IPS-15b (cell line): ENCODE data around the gene OSGIN1.

Experiments
- H3K27me3 ChIP-seq: one replicate; pipeline ENCODE4 v1.6.1; 2013; ENCODE audit warnings: low read length; ENCODE audit not compliant: control insufficient read depth, insufficient read depth
- H3K36me3 ChIP-seq: one replicate; pipeline ENCODE4 v1.6.1; 2013; ENCODE audit warnings: low read length; ENCODE audit not compliant: control insufficient read depth, insufficient read depth
- H3K4me1 ChIP-seq: one replicate; pipeline ENCODE4 v1.6.1; 2013; ENCODE audit warnings: mild to moderate bottlenecking, low read length; ENCODE audit not compliant: control insufficient read depth, insufficient read depth
- H3K4me3 ChIP-seq: one replicate; pipeline ENCODE4 v1.5.1; 2013; ENCODE audit warnings: low read depth, low read length
- H3K9ac ChIP-seq: one replicate; pipeline ENCODE4 v1.6.1; 2013; ENCODE audit warnings: low read depth, mild to moderate bottlenecking, low read length
- H3K9me3 ChIP-seq: one replicate; pipeline ENCODE4 v1.6.1; 2013; ENCODE audit warnings: mild to moderate bottlenecking, low read length; ENCODE audit not compliant: control insufficient read depth, insufficient read depth

Gene OSGIN1

GRCh38 chr16:83990492-83990891 is 37.5 kb downstream of the OSGIN1 start:
- H3K36me3 ChIP-seq, result no peaks in the 10 kb centered on the region
- H3K9ac ChIP-seq, result no peak overlapping the region
- no peaks in the 10 kb centered on the region for H3K27me3 ChIP-seq
- no peak overlapping the region for H3K4me3 ChIP-seq
- H3K4me1 ChIP-seq, result no peaks in the 10 kb centered on the region
- H3K9me3 ChIP-seq, result no peaks in the 10 kb centered on the region

GRCh38 chr16:83992624-83993023 is 39.6 kb downstream of the OSGIN1 start:
- H3K4me3 ChIP-seq, result no peak overlapping the region
- no peaks in the 10 kb centered on the region for H3K4me1 ChIP-seq
- H3K36me3 ChIP-seq, result no peaks in the 10 kb centered on the region
- no peak overlapping the region for H3K9ac ChIP-seq
- no peaks in the 10 kb centered on the region for H3K9me3 ChIP-seq
- H3K27me3 ChIP-seq, result no peaks in the 10 kb centered on the region

- no peak overlapping the region for H3K4me3 ChIP-seq
- no peaks in the 10 kb centered on the region for H3K4me1 ChIP-seq
- H3K36me3 ChIP-seq, result no peaks in the 10 kb centered on the region
- H3K27me3 ChIP-seq, result no peaks in the 10 kb centered on the region
- no peaks in the 10 kb centered on the region for H3K9me3 ChIP-seq
- no peak overlapping the region for H3K9ac ChIP-seq
Observed at GRCh38 chr16:83994087-83994486, 41.0 kb downstream of the OSGIN1 start.

- Histone ChIP-seq H3K36me3 (no peaks in the 10 kb centered on the region), H3K4me3 (no peak overlapping the region), H3K9me3 (no peaks in the 10 kb centered on the region), H3K4me1 (no peaks in the 10 kb centered on the region), H3K27me3 (no peaks in the 10 kb centered on the region), H3K9ac (no peak overlapping the region)
Observed at GRCh38 chr16:83994703-83995102, 41.7 kb downstream of the OSGIN1 start.

- Histone ChIP-seq H3K36me3 (no peaks in the 10 kb centered on the region), H3K27me3 (no peaks in the 10 kb centered on the region), H3K4me3 (no peak overlapping the region), H3K9me3 (no peaks in the 10 kb centered on the region), H3K9ac (no peak overlapping the region), H3K4me1 (no peaks in the 10 kb centered on the region)
Observed at GRCh38 chr16:83995754-83996153, 42.7 kb downstream of the OSGIN1 start.

GRCh38 chr16:83996481-83997252 is 43.6 kb downstream of the OSGIN1 start:
- H3K36me3 ChIP-seq, result no peaks in the 10 kb centered on the region
- no peaks in the 10 kb centered on the region for H3K9me3 ChIP-seq
- H3K4me3 ChIP-seq, result no peak overlapping the region
- H3K27me3 ChIP-seq, result no peaks in the 10 kb centered on the region
- H3K4me1 ChIP-seq, result no peaks in the 10 kb centered on the region
- no peak overlapping the region for H3K9ac ChIP-seq

GRCh38 chr16:83998091-83998490 is 45.1 kb downstream of the OSGIN1 start:
- Histone ChIP-seq H3K4me1 (no peaks in the 10 kb centered on the region), H3K9ac (no peak overlapping the region), H3K36me3 (no peaks in the 10 kb centered on the region)

GRCh38 chr16:84000989-84001642 is 48.1 kb downstream of the OSGIN1 start:
- no peaks in the 10 kb centered on the region for H3K36me3 ChIP-seq
- no peak overlapping the region for H3K9ac ChIP-seq
- H3K27me3 ChIP-seq, result no peaks in the 10 kb centered on the region
- H3K9me3 ChIP-seq, result no peaks in the 10 kb centered on the region
- no peaks in the 10 kb centered on the region for H3K4me1 ChIP-seq
- no peak overlapping the region for H3K4me3 ChIP-seq

More at GRCh38 chr16:83998091-83998490, 45.1 kb downstream of the OSGIN1 start:
- no peaks in the 10 kb centered on the region for H3K27me3 ChIP-seq
- H3K4me3 ChIP-seq, result no peak overlapping the region
- no peaks in the 10 kb centered on the region for H3K9me3 ChIP-seq

- H3K36me3 ChIP-seq, result no peaks in the 10 kb centered on the region
- no peaks in the 10 kb centered on the region for H3K27me3 ChIP-seq
- no peak overlapping the region for H3K9ac ChIP-seq
- no peaks in the 10 kb centered on the region for H3K4me1 ChIP-seq
- H3K9me3 ChIP-seq, result no peaks in the 10 kb centered on the region
- H3K4me3 ChIP-seq, result no peak overlapping the region
Observed at GRCh38 chr16:84001726-84002125, 48.7 kb downstream of the OSGIN1 start.

GRCh38 chr16:84003038-84003437 is 50.0 kb downstream of the OSGIN1 start:
- Histone ChIP-seq H3K4me1 (no peaks in the 10 kb centered on the region), H3K9ac (no peak overlapping the region), H3K4me3 (no peak overlapping the region), H3K9me3 (no peaks in the 10 kb centered on the region), H3K27me3 (no peaks in the 10 kb centered on the region), H3K36me3 (no peaks in the 10 kb centered on the region)

GRCh38 chr16:84004442-84004841 is 51.4 kb downstream of the OSGIN1 start:
- H3K36me3 ChIP-seq, result no peaks in the 10 kb centered on the region
- no peaks in the 10 kb centered on the region for H3K9me3 ChIP-seq
- H3K27me3 ChIP-seq, result no peaks in the 10 kb centered on the region
- H3K9ac ChIP-seq, result no peak overlapping the region
- no peak overlapping the region for H3K4me3 ChIP-seq
- no peaks in the 10 kb centered on the region for H3K4me1 ChIP-seq

GRCh38 chr16:84005391-84005790 is 52.4 kb downstream of the OSGIN1 start:
- H3K27me3 ChIP-seq, result no peaks in the 10 kb centered on the region

More at GRCh38 chr16:84005391-84005790, 52.4 kb downstream of the OSGIN1 start:
- H3K36me3 ChIP-seq, result no peaks in the 10 kb centered on the region
- H3K9me3 ChIP-seq, result no peaks in the 10 kb centered on the region
- H3K9ac ChIP-seq, result no peak overlapping the region
- no peak overlapping the region for H3K4me3 ChIP-seq
- H3K4me1 ChIP-seq, result no peaks in the 10 kb centered on the region
